ENCODE data around the gene COL27A1.

DNA sequence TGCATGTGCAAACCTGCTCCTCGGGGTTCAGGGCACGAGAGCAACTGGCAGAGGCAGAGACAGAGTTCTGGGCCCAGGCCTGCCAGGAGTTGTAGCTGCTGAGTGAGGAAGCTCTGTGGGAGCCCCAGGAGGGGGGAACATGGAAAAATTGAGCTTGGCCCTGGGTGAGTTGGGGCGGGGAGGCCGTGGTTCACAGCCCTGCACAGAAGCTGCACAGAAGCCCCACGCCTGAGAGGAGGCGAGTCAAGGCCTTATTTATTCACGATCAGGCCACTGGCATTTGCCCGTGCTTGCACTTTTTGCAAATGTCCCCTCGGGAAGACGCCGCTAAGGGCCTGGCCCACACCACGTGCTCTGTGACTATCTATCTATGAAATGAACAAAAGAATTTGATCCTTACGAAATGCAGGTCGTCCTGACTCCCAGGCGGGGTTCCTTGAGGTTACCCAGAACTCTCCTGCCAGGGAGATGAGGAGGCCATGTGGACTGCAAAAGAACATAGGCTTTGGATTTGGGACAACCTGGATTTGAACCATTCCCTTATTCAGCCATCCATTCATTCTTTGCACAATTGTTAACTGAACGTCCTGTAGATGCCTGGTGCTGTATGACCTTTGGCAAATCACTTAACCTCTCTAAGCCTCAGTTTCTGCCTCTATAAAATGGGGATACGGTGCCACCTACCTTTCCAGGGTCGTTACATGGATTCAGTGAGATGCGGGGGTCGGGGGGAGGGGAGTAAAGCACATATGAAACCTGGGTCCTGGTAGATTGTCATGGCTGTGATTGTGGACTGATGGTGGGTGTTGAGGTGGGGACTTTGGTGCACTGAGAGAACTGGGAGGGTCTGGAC, 17.9 kb downstream of the COL27A1 start:
- TF ChIP-seq, protein P1, sequence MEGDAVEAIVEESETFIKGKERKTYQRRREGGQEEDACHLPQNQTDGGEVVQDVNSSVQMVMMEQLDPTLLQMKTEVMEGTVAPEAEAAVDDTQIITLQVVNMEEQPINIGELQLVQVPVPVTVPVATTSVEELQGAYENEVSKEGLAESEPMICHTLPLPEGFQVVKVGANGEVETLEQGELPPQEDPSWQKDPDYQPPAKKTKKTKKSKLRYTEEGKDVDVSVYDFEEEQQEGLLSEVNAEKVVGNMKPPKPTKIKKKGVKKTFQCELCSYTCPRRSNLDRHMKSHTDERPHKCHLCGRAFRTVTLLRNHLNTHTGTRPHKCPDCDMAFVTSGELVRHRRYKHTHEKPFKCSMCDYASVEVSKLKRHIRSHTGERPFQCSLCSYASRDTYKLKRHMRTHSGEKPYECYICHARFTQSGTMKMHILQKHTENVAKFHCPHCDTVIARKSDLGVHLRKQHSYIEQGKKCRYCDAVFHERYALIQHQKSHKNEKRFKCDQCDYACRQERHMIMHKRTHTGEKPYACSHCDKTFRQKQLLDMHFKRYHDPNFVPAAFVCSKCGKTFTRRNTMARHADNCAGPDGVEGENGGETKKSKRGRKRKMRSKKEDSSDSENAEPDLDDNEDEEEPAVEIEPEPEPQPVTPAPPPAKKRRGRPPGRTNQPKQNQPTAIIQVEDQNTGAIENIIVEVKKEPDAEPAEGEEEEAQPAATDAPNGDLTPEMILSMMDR (IDR thresholded peaks at IDR 0.05): no peak
- TF ChIP-seq POLR2A (IDR thresholded peaks at IDR 0.05): no peak

All from transverse colon (tissue), 3 donors.